Endothelial cell of hepatic sinusoid (primary cell): Measurements from ENCODE around the gene PSME4.
"Not testable (repeated sequence)": the region's sequence is repeated elsewhere in the genome, so short reads cannot be mapped to it uniquely, and the experiment has no call there.

Source experiments
- in situ Hi-C: cut with HindIII; loops from 2 replicates; pipeline ENCODE4 v1.10.0; 2017; ENCODE audit warnings: low sequenced_read_pairs

PSME4 gene

DNA sequence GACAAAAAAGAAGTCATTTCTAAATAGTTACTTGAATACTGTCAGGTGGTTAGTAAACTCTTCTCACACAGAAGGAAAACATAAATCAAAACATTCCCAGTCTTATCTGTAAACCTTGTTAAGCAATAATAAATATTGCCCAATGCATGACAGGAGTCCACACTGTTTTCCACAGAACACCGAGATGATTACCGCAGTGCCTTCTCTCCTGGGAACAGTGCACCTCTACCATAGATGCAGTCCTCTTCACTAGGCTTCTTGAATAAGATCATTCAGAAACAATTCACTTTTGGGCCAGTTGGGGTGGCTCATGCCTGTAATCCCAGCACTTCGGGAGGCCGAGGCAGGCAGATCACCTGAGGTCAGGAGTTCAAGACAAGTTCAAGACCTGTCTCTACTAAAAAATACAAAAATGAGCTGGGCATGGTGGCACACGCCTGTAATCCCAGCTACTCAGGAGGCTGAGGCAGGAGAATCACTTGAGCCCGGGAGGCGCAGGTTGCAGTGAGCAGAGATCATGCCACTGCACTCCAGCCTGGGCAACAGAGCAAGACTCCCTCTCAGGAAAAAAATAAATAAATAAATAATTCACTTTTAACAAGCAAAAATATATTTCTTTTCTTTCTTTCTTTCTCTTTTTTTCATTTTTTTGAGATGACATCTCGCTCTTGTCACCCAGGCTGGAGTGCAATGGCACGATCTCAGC, 119.6 kb downstream of the PSME4 start:
- in situ Hi-C loops: not testable (repeated sequence)

DNA sequence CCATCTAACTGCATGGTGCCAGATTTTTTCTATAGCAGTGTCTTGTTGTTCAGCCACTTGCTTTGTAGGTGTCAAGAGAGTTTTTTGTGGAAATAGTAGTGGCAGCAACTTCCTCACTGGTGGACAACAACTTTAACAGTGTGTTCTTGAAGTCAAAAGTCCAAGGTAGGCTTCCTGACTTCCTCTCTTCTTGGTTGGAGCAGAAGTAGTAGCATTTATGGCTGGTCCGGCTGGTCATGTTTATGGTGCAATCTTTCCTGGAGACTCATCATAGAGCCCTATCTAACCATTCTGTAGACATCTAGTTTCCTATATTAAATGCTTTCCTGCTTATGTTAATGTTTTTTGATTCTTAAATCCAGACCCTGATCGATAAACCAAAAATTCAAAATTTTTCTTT, 122.7 kb downstream of the PSME4 start:
- in situ Hi-C loops: no loop called here

GRCh38 chr2:53843595-53843994, 127.2 kb downstream of the PSME4 start:
- in situ Hi-C loops: no loop called here

GRCh38 chr2:53842891-53843290, 127.9 kb downstream of the PSME4 start:
- in situ Hi-C loops: no loop called here

- in situ Hi-C loops: not testable (repeated sequence)
These were observed 129.1 kb downstream of the PSME4 start for GRCh38 chr2:53841651-53842050.

DNA sequence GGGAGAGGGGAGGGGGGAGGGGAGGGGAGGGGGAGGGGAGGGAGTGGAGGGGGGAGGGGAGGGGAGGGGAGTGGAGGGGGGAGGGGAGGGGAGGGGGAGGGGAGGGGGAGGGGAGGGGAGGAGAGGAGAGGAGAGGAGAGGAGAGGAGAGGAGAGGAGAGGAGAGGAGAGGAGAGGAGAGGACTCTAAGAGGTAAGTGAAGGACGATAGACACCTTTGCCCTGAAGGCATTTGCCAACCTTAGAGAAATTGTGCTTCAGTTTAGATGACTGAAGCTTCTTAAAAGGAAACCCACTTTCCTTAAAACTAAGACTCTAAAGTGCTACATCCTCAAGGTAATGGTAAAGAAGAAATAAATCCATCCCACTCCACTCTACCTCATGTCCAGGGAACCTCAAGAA, 130.2 kb downstream of the PSME4 start:
- in situ Hi-C loops: no loop called here

DNA sequence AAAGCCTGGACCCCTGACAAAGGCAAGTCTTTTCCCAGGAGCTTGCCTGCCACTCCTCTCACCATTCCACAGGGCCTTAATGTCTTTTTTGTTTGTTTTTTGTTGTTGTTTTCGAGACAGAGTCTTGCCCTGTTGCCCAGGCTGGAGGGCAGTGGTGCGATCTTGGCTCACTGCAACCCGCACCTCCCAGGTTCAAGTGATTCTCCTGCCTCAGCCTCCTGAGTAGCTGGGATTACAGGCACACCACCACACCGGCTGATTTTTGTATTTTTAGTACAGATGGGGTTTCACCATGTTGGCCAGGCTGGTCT, 140.9 kb downstream of the PSME4 start:
- in situ Hi-C loops: not testable (repeated sequence)

DNA sequence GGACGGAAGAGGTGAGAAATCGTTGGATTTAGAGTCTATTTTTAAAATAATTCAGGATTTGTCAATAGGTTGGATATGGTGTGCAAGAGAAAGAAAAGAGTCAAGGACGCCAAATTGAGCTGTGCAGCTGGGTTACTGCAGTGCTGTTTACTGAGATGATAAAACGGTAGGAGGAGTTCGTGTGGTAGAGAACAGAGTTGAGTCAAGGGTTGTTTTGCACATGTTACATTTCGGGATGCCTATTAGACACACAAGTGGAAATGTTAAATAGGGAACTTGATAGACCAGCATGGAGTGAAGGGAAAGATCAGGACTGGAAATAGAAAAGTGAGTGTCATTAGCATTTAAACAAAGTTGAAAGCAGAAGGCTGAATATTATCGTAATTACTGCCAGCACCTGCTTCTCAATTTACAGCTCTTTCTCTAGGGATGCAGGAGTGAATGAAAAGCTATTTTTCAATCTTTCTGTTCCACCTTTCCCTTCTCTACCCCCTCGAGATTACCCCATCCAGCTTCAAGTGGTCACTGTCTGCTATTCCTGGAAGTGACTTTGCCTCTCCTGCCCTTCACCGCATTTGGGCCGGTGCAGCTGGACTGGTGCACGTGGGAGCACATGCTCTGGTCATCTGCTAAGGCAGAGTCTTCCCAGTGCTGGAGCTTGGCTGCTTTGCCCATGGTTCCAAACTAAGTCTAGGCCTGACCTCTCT, 141.4 kb downstream of the PSME4 start:
- in situ Hi-C loops: no loop called here

DNA sequence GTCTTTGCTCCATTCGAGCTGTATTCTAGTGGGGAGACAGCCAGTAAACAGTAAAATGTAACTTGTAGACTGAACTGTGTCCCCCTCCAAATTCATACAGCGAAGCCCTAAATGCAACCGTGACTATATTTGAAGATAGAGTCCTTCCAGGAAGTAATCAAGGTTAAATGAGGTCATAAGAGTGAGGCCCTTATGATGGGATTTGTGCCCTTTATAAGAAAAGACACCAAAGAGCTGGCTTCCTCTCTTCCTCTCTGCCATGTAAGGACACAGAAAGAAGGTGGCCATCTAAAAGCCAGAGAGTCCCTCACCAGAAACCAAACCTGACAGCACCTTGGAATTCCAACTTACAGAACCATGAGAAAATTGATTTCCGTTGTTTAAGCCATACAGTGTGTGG, 142.5 kb downstream of the PSME4 start:
- in situ Hi-C loops: no loop called here

DNA sequence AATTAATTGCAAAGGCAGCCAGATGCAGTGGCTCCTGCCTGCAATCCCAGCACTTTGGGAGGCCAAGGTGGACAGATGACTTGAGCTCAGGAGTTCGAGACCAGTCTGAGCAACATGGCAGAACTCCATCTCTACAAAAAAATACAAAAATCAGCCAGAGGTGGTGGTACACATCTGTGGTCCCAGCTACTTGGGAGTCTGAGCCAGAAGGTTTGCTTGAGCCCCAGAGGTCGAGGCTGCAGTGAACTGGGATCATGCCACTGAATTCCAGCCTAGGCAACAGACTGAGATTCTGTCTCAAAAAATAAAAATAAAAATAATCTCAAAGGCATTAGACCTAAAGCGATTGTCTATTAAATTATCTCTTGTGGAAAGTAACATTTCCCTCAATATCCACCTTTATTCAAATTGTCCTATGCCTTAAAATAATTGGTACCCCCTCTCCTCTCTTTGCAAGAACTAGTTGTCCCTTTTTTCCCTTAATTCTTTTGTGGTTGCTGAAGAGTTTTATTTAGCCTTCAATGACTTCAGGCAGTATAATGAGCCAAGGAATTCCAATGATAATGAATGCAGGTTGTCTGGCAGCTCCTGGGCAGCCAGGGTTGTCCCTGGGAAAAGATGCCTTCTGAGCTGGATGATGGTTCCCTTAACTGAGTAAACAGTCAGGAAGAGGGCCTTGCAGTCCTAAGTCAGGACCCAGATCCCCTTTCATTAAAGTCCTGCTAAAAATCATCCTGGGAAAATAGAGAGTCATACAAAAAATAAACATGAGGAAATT, 143.2 kb downstream of the PSME4 start:
- in situ Hi-C loops: no loop called here

DNA sequence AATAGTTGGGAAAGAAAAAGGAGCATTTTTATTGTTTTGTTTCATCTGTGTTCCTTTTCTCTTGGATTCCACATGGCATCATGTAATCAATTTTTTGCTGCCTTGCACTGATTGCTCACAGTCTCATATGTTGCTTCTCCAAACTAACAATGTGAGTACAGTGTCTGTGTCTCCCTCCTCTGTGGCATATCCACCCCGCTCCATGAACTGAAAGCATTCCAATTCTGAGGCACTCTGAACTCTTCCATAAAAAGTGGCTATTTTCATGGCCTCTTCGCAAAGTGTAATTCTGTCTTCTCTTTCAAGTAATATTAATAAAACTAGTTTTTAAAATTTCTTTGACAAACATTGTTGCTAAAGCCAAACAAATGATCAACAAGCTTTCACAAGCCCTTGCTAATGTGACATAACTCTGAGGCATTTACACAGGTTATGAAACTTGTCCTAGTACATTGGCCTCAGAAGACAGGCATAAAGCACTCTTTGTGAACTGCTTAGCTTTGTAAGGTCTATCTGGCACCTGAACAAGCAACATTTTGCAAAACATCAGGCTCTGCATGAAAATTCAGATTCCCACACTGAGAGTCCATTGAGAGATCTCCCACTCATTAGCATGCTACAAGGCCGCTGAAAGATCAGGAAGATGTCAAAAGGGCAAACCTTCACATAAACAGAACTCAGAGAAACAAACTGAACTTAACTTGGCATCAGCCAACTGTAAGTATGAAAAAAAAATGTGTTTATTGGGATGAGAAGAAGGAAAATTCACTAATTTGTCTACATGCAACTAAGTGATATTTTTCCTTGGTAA, 144.0 kb downstream of the PSME4 start:
- in situ Hi-C loops: no loop called here

- in situ Hi-C loops: no loop called here
These were observed 144.8 kb downstream of the PSME4 start for GRCh38 chr2:53826030-53826410.

DNA sequence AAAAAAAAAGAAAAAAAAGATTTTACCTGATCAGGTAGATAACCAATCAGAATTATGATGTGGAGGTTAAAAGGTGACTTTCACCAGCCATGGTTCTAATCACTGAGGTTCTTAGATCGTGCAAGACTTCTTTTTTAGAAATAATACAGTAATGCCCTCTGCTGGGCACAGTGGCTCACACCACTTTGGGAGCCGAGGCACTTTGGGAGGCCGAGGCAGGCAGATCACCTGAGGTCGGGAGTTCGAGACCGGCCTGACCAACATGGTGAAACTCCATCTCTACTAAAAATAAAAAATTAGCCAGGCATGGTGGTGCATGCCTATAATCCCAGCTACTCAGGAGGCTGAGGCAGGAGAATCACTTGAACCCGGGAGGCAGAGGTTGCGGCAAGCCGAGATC, 147.2 kb downstream of the PSME4 start:
- in situ Hi-C loops: not testable (repeated sequence)

DNA sequence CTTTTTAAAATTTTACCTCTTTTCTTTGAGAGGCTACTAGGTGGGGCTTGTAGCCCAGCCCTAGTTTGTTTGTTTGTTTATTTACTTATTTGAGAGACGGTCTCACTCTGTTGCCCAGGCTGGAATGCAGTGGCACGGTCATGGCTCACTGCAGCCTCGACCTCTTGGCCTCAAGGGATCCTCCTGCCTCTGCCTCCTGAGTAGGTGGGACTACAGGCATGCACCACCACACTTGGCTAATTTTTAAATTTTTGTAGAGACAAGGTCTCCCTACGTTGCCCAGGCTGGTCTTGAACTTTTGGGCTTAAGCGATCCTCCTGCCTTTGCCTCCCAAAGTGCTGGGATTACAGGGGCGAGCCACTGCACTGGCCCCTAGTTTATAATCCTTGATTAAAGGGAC, 149.0 kb downstream of the PSME4 start:
- in situ Hi-C loops: no loop called here

GRCh38 chr2:53820711-53821110, 150.1 kb downstream of the PSME4 start:
- in situ Hi-C loops: no loop called here

- in situ Hi-C loops: no loop called here
These were observed 150.7 kb downstream of the PSME4 start for GRCh38 chr2:53820048-53820447.

GRCh38 chr2:53819634-53820033, 151.2 kb downstream of the PSME4 start:
- in situ Hi-C loops: no loop called here

DNA sequence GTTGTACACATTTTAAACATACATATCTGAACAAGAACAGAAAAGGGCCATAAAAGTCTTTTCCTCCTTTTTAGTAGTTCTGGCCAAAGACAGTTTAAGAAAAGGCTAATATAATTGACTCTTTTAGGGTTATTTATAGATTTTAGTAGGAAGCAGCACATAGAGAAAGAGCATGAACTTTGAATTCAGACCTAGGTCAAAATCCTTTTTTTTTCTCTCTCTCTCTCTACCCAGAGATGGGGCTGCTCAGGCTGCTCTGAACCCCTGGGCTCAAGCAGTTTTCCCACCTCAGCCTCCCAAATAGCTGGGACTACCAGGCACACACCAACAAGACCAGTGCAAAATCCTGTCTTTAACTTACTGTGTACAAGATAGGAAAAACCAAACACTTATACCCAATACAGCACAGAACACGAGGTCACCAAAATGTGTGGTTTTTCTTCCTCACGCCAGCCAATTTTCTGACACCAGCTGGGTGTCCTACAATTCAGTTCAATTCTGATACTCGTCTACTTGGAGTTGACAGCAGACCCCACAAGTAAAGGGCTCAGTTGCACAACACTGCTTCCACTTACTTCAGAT, 151.8 kb downstream of the PSME4 start:
- in situ Hi-C loops: no loop called here
